HCT116 (cell line): Measurements from ENCODE around the gene TTC23. TPM values are rescaled to one million over a fixed set of nuclear protein-coding genes. Genes with fewer than 3 reads are reported as not detected.

Experiments
- ATAC-seq: fragments of 200-7000 bp; cut with Tn5 transposase; 2 replicates; pipeline ENCODE4 v1.9.1; 2020; ENCODE audit warnings: mild to moderate bottlenecking, moderate library complexity
- BruUV-seq: library from RNA; stranded (reverse); fragments of 400-500 nt; replicated peaks from 2 replicates; lab custom pipeline; 2021; lab: Mats Ljungman, UMichigan
- CTCF ChIA-PET: fragments of 300-600 bp; sonication (Branson Sonifier 250); formaldehyde crosslinking; loops from one replicate; lab custom pipeline; 2021; ENCODE audit warnings: antibody characterized with exemption; lab: Charles Lee
- POLR2A ChIA-PET: fragments of 300-600, 350-600 bp; sonication (Branson Sonifier 250); formaldehyde crosslinking; loops from one replicate; lab custom pipeline; 2021; ENCODE audit warnings: antibody characterized with exemption; lab: Charles Lee
- RAD21 ChIA-PET, 2 experiments: fragments of 300-600 bp; sonication (Branson Sonifier 250); formaldehyde crosslinking; loops; one replicate each; lab custom pipeline; 2023; ENCODE audit warnings: low total read pairs in 2 of 2; ENCODE audit not compliant: uncharacterized antibody in 2 of 2, unreplicated experiment in 2 of 2, low non-redundant PET in 1 of 2; lab: Charles Lee
- DNase-seq: peaks from one replicate; pipeline ENCODE4 v3.0.0-alpha.2; 2010; ENCODE audit warnings: low read depth, low spot score
- H2AFZ ChIP-seq: fragments of 200-600 bp; shearing (Covaris generic), sonication (generic); 2 replicates; pipeline ENCODE4 v1.6.1; 2017; ENCODE audit warnings: low read depth, mixed run types, mixed read lengths, antibody characterized with exemption, low read length; ENCODE audit not compliant: poor library complexity, severe bottlenecking
- H3K27ac ChIP-seq: 2 replicates; pipeline ENCODE4 v1.5.1; 2012; ENCODE audit warnings: low read depth, low read length
- H3K27me3 ChIP-seq: fragments of 200-600 bp; sonication (generic); 2 replicates; pipeline ENCODE4 v1.6.1; 2016; ENCODE audit warnings: mixed run types, low read length, mixed read lengths; ENCODE audit not compliant: insufficient read depth
- H3K36me3 ChIP-seq, 2 experiments: fragments of 200-500 bp in 1 of 2; fragments of 200-600 bp in 1 of 2; sonication (Bioruptor generic) in 1 of 2; sonication (generic) in 1 of 2; 2 replicates each; pipeline versions ENCODE4 v1.5.1 to v1.6.1; 2014 to 2016; ENCODE audit warnings: low read length in 2 of 2, inconsistent platforms in 1 of 2, mixed read lengths in 1 of 2, mixed run types in 1 of 2; ENCODE audit not compliant: insufficient read depth in 2 of 2, control insufficient read depth in 1 of 2
- H3K4me1 ChIP-seq, 2 experiments: fragments of 200-600 bp in 1 of 2; sonication (generic) in 1 of 2; 2 replicates each; pipeline versions ENCODE4 v1.5.1 to v1.6.1; 2012 to 2017; ENCODE audit warnings: low read length in 2 of 2, inconsistent platforms in 1 of 2, mild to moderate bottlenecking in 1 of 2, mixed read lengths in 1 of 2, mixed run types in 1 of 2, moderate library complexity in 1 of 2; ENCODE audit not compliant: insufficient read depth in 2 of 2, control insufficient read depth in 1 of 2
- H3K4me2 ChIP-seq: fragments of 200-600 bp; sonication (generic); 2 replicates; pipeline ENCODE4 v1.6.1; 2017; ENCODE audit warnings: mixed run types, low read length, mixed read lengths
- H3K4me3 ChIP-seq, 2 experiments: fragments of 200-600 bp in 1 of 2; sonication (generic) in 1 of 2; replicated peaks in 1 of 2; 2 replicates each; pipeline ENCODE4 v1.5.1; 2011 to 2016; ENCODE audit warnings: low read length in 2 of 2, control low read depth in 1 of 2, low read depth in 1 of 2, mild to moderate bottlenecking in 1 of 2, mixed read lengths in 1 of 2, mixed run types in 1 of 2
- H3K79me2 ChIP-seq: fragments of 200-600 bp; sonication (generic); 2 replicates; pipeline ENCODE4 v1.6.1; 2017; ENCODE audit warnings: mild to moderate bottlenecking, mixed run types, low read length, moderate library complexity, mixed read lengths; ENCODE audit not compliant: insufficient read depth
- H3K9ac ChIP-seq: fragments of 200-600 bp; sonication (generic); 2 replicates; pipeline ENCODE4 v1.6.1; 2016; ENCODE audit warnings: low read length, mixed read lengths
- H3K9me2 ChIP-seq: fragments of 200-600 bp; sonication (generic), shearing (Covaris generic); 2 replicates; pipeline ENCODE4 v1.6.1; 2017; ENCODE audit warnings: mixed run types, mild to moderate bottlenecking, moderate library complexity; ENCODE audit not compliant: insufficient read depth
- H3K9me3 ChIP-seq, 2 experiments: fragments of 200-500 bp in 1 of 2; fragments of 200-600 bp in 1 of 2; sonication (Bioruptor generic) in 1 of 2; sonication (generic) in 1 of 2; 2 replicates each; pipeline ENCODE4 v1.6.1; 2014 to 2017; ENCODE audit warnings: low read length in 2 of 2, mixed read lengths in 2 of 2, inconsistent platforms in 1 of 2, low read depth in 1 of 2, mild to moderate bottlenecking in 1 of 2, mixed run types in 1 of 2, moderate library complexity in 1 of 2; ENCODE audit not compliant: control insufficient read depth in 1 of 2, insufficient read depth in 1 of 2
- H4K20me1 ChIP-seq: fragments of 200-600 bp; sonication (generic), shearing (Covaris generic); 2 replicates; pipeline ENCODE4 v1.6.1; 2017; ENCODE audit warnings: mixed run types, mild to moderate bottlenecking, moderate library complexity; ENCODE audit not compliant: insufficient read depth
- EGR1 ChIP-seq: IDR thresholded peaks from 2 replicates; pipeline ENCODE4 v1.6.1; 2012; ENCODE audit warnings: low read depth
- EZH2phosphoT487 ChIP-seq: fragments of 200-600 bp; IDR thresholded peaks from 2 replicates; pipeline ENCODE4 v1.6.1; 2018; ENCODE audit warnings: antibody characterized with exemption, borderline replicate concordance
- FOSL1 ChIP-seq: IDR thresholded peaks from 2 replicates; pipeline ENCODE4 v1.6.1; 2012; ENCODE audit warnings: low read depth
- RAD21 ChIP-seq: IDR thresholded peaks from 2 replicates; pipeline ENCODE4 v1.6.1; 2012; ENCODE audit warnings: low read depth, mild to moderate bottlenecking
- SP1 ChIP-seq: IDR thresholded peaks from 2 replicates; pipeline ENCODE4 v1.6.1; 2012; ENCODE audit warnings: low read depth
- SRF ChIP-seq: IDR thresholded peaks from 2 replicates; pipeline ENCODE4 v1.6.1; 2012; ENCODE audit warnings: low read depth
- TCF7L2 ChIP-seq: IDR thresholded peaks from 2 replicates; pipeline ENCODE4 v1.7.0; 2011; ENCODE audit warnings: borderline replicate concordance, inconsistent platforms; ENCODE audit not compliant: insufficient read depth, insufficient read length; ENCODE audit errors: extremely low read depth
- YY1 ChIP-seq: IDR thresholded peaks from 2 replicates; pipeline ENCODE4 v1.6.1; 2011; ENCODE audit warnings: low read length, low read depth, moderate library complexity, mild to moderate bottlenecking; ENCODE audit not compliant: insufficient replicate concordance; ENCODE audit errors: extremely low read depth
- intact Hi-C: fragments of 100-400 bp; cut with micrococcal nuclease; formaldehyde crosslinking; loops from 2 replicates; pipeline ENCODE4 v1.10.0; 2022
- total RNA-seq: library from RNA; stranded (reverse); gene quantifications from one replicate; pipeline ENCODE4 v1.2.1, GENCODE V29; 2021; ENCODE audit not compliant: unreplicated experiment
- TF ChIP-seq, protein P1 (sequence below): IDR thresholded peaks from 2 replicates; pipeline ENCODE4 v1.6.1; 2011; ENCODE audit warnings: mild to moderate bottlenecking, low read length, moderate library complexity; ENCODE audit not compliant: insufficient replicate concordance; ENCODE audit errors: extremely low read depth
- TF ChIP-seq, protein P2 (sequence below), 3 experiments: fragments of 200-600 bp in 1 of 3; sonication (generic) in 1 of 3; IDR thresholded peaks in 2 of 3; conservative IDR thresholded peaks in 1 of 3; 2 replicates each; pipeline ENCODE4 v1.5.1; 2012 to 2017; ENCODE audit warnings: low read depth in 2 of 3, low read length in 2 of 3, antibody characterized with exemption in 1 of 3, borderline replicate concordance in 1 of 3, control low read depth in 1 of 3, mild to moderate bottlenecking in 1 of 3, mixed read lengths in 1 of 3, mixed run types in 1 of 3, moderate library complexity in 1 of 3; ENCODE audit not compliant: insufficient read depth in 1 of 3
- TF ChIP-seq, protein P3 (sequence below): IDR thresholded peaks from 2 replicates; pipeline ENCODE4 v1.6.1; 2012
- TF ChIP-seq, protein P4 (sequence below): IDR thresholded peaks from 2 replicates; pipeline ENCODE4 v1.6.1; 2012; ENCODE audit warnings: low read depth

Gene TTC23
- total RNA-seq, 1 experiment from 2014 or later, result 10.2 TPM

DNA sequence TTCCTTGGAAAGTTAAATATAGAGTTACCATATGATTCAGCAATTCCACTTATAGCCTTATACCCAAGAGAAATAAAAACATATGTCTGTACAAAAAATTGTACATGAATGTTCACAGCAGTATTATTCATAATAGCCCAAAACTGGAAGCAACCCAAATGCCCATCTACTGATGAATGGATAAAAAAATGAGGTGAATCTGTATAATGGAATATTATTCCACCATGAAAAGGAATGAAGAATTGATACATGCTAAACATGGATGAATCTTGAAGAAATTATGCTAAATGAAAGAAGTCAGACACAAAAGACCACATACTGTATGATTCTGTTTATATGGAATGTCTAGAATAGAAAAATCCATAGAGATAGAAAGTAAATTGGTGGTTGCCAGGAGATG, 61.4 kb downstream of the TTC23 start:
- Histone ChIP-seq H3K36me3 (no peaks in the 10 kb centered on the region), H3K9ac (no peak overlapping the region), H3K4me2 (no peak overlapping the region), H2AFZ (no peak overlapping the region), H3K4me3 (no peak overlapping the region), H3K79me2 (no peaks in the 10 kb centered on the region), H3K9me3 (no peaks in the 10 kb centered on the region), H4K20me1 (no peaks in the 10 kb centered on the region), H3K27me3 (no peaks in the 10 kb centered on the region), H3K9me2 (no peaks in the 10 kb centered on the region), H3K4me1 (no peaks in the 10 kb centered on the region), H3K27ac (no peak overlapping the region)
- TF ChIP-seq, protein P1, sequence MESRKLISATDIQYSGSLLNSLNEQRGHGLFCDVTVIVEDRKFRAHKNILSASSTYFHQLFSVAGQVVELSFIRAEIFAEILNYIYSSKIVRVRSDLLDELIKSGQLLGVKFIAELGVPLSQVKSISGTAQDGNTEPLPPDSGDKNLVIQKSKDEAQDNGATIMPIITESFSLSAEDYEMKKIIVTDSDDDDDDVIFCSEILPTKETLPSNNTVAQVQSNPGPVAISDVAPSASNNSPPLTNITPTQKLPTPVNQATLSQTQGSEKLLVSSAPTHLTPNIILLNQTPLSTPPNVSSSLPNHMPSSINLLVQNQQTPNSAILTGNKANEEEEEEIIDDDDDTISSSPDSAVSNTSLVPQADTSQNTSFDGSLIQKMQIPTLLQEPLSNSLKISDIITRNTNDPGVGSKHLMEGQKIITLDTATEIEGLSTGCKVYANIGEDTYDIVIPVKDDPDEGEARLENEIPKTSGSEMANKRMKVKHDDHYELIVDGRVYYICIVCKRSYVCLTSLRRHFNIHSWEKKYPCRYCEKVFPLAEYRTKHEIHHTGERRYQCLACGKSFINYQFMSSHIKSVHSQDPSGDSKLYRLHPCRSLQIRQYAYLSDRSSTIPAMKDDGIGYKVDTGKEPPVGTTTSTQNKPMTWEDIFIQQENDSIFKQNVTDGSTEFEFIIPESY, result no peak
- TF ChIP-seq EZH2phosphoT487, result no peak
- TF ChIP-seq, protein P2, sequence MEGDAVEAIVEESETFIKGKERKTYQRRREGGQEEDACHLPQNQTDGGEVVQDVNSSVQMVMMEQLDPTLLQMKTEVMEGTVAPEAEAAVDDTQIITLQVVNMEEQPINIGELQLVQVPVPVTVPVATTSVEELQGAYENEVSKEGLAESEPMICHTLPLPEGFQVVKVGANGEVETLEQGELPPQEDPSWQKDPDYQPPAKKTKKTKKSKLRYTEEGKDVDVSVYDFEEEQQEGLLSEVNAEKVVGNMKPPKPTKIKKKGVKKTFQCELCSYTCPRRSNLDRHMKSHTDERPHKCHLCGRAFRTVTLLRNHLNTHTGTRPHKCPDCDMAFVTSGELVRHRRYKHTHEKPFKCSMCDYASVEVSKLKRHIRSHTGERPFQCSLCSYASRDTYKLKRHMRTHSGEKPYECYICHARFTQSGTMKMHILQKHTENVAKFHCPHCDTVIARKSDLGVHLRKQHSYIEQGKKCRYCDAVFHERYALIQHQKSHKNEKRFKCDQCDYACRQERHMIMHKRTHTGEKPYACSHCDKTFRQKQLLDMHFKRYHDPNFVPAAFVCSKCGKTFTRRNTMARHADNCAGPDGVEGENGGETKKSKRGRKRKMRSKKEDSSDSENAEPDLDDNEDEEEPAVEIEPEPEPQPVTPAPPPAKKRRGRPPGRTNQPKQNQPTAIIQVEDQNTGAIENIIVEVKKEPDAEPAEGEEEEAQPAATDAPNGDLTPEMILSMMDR (IDR thresholded peaks at IDR 0.05 in 2 of 3, conservative IDR thresholded peaks at IDR 0.05 in 1 of 3; ENCODE audit: borderline replicate concordance in 1 of 3, insufficient read depth in 1 of 3, low read depth in 2 of 3, low read length in 2 of 3), result no peak
- TF ChIP-seq, protein P3, sequence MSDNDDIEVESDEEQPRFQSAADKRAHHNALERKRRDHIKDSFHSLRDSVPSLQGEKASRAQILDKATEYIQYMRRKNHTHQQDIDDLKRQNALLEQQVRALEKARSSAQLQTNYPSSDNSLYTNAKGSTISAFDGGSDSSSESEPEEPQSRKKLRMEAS, result no peak
- TF ChIP-seq, protein P4, sequence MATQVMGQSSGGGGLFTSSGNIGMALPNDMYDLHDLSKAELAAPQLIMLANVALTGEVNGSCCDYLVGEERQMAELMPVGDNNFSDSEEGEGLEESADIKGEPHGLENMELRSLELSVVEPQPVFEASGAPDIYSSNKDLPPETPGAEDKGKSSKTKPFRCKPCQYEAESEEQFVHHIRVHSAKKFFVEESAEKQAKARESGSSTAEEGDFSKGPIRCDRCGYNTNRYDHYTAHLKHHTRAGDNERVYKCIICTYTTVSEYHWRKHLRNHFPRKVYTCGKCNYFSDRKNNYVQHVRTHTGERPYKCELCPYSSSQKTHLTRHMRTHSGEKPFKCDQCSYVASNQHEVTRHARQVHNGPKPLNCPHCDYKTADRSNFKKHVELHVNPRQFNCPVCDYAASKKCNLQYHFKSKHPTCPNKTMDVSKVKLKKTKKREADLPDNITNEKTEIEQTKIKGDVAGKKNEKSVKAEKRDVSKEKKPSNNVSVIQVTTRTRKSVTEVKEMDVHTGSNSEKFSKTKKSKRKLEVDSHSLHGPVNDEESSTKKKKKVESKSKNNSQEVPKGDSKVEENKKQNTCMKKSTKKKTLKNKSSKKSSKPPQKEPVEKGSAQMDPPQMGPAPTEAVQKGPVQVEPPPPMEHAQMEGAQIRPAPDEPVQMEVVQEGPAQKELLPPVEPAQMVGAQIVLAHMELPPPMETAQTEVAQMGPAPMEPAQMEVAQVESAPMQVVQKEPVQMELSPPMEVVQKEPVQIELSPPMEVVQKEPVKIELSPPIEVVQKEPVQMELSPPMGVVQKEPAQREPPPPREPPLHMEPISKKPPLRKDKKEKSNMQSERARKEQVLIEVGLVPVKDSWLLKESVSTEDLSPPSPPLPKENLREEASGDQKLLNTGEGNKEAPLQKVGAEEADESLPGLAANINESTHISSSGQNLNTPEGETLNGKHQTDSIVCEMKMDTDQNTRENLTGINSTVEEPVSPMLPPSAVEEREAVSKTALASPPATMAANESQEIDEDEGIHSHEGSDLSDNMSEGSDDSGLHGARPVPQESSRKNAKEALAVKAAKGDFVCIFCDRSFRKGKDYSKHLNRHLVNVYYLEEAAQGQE, result no peak
- TF ChIP-seq YY1, result no peak
- TF ChIP-seq FOSL1, result no peak
- TF ChIP-seq RAD21, result no peak
- TF ChIP-seq SP1, result no peak
- no peak for TF ChIP-seq TCF7L2
- TF ChIP-seq EGR1, result no peak
- no peak for TF ChIP-seq SRF
- ATAC-seq, result no peak
- ChIA-PET CTCF (no interaction called here), RAD21 (no interaction called here), POLR2A (no interaction called here)
- intact Hi-C loops, result no loop called here
- BruUV-seq, result no TSS peak
- DNase-seq, result no peak
